GM23248 (cell line): ENCODE measurements around the gene C1orf35.

Experiments used
- EZH2 ChIP-seq: fragments of 200-600 bp; sonication (generic); IDR thresholded peaks from 2 replicates; pipeline ENCODE4 v1.6.1; 2018; ENCODE audit warnings: antibody characterized with exemption, mild to moderate bottlenecking; ENCODE audit not compliant: insufficient read depth, poor library complexity, severe bottlenecking
- EZH2phosphoT487 ChIP-seq: fragments of 200-600 bp; sonication (generic); IDR thresholded peaks from 2 replicates; pipeline ENCODE4 v1.6.1; 2018; ENCODE audit warnings: antibody characterized with exemption, moderate library complexity, mild to moderate bottlenecking, low read depth; ENCODE audit not compliant: insufficient read depth

- no peak for TF ChIP-seq EZH2
- TF ChIP-seq EZH2phosphoT487: no peak
These were observed 31.5 kb upstream of the C1orf35 start for GRCh38 chr1:228134591-228134990.
